LNCAP (cell line): ENCODE data around the gene MIOS.

Experiments used
- CTCF ChIP-seq: fragments of 450-650 bp; IDR thresholded peaks from 2 replicates; pipeline ENCODE4 v1.5.1; 2017; ENCODE audit warnings: mild to moderate bottlenecking

The MIOS gene

GRCh38 chr7:7566651-7567611 lies at the start of gene MIOS:
Gene MIOS (plus strand): TSS chr7:7566884. CDS start chr7:7572476, 5,592 bp downstream.
- no peak for TF ChIP-seq CTCF

DNA sequence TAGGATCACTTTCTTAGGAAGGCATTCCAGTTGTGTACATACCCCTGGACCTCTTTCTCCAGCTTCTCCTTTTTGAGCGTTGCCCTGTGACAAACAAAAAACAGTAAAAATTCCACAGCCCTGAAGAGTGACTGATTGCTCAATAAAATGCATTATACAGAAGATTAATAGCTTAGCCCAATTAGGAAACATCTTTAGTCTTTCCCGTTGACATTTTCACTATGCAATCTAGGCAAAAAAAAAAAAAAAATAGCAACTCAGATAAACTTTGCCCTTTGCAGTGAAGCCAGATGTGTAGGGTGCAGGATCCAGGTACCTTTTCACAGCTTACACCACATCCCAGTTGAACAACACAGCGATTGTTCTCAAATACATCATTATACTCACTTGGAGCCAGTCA lies 48.9 kb upstream of the MIOS start:
- TF ChIP-seq CTCF: no peak

DNA sequence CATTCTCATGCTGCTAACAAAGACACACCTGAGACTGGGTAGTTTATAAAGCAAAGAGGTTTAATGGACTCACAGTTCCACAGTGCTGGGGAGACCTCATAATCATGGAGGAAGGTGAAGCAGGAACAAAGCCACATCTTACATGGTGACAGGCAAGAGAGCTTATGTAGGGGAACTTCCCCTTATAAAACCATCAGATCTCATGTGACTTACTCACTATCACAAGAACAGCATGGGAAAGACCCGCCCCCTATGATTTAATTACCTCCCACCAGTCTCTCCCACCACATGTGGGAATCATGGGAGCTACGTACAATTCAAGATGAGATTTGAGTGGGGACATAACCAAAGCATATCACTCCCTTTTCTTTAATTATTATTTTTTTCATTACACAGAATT lies 47.6 kb upstream of the MIOS start:
- no peak for TF ChIP-seq CTCF

DNA sequence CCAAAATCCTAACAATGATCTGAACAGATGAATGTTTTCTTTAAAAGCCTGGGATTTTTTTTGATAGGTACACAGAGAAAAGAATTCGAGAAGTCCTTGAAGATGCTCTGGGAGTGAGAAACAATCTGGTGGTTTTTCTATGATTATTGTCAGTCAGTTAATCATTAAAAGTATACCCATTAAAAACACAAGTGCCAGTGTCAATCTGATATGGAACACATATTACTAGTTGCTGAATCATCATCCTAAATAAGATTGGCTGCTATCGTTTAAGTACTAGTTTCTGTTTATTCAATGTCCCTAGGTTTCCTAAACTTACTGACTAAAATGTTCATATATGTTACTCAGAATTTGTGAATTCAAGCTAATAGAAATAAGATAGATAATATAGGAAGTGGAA lies 47.2 kb upstream of the MIOS start:
- no peak for TF ChIP-seq CTCF

DNA sequence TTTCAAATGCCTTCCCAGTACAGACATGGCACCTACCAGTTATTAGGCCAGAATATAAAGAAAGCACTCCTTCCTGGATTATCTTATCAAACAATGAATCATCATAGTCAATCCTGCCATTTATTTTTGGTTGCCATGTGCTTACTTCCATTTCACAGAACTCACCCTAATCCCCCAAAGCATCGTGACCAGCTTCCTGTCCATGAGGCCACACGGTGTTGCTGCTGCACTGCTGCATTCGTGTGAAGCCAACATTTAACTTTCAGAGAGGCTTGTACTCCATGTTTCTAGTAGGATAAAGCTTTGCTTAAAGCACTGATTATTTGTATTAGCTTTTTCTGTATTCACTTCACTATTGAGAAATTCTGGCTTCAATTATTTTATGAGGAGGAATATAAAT lies 45.4 kb upstream of the MIOS start:
- no peak for TF ChIP-seq CTCF

DNA sequence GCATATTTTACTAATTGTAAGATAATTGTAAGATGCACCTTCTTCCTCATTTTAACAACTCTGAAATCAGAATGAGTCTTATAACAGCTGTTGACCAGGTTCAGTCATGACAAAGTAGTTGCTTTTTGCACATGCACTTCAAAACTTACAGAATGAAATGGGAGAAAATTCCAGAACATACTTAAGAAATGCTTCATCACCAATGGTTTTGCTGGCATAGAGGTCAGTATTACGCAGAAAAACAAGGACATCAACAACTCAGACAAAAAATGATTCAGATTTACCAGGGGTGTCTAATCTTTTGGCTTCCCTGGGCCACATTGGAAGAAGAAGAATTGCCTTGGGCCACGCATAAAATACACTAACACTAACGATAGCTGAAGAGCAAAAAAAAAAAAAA lies 44.3 kb upstream of the MIOS start:
- no peak for TF ChIP-seq CTCF

DNA sequence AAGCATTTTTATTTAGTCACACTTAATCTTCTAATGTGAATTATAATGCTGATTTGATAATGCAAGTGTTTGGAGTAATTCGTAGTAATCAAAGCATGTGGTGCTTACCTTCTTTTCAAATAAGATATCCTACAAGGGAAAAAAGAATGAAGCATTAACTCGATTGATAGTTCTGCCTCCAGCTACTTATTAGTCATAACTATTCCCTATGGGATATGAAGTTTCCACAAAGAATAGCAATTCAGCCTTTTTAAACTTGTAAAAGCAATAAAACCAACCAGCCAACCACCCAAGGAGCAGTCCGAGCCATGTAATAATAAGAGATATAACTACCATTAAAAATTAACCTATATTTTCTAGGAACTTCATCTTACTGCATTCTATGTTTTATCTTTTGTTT lies 42.6 kb upstream of the MIOS start:
- TF ChIP-seq CTCF: no peak
